ENCODE data around the gene HLA-DMB.

The HLA-DMB gene

DNA sequence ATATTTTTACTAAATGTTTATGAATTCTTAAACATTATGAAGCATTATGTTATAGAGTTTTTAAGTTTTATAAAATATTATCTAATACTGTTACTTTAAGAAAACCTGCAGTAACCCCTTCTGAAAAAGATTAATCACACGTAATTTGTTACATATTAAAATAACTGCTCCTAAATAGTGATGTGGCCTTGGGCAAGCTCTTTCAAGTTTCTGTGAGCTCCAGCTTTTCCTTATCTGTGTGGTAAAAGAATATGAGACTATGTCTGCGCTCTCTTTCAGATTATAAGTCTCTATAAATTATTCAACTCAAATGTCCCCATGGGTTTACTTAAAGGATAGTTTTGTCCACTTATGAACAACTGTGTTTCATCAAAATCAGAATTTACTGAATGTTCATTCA is 31.9 kb downstream of the HLA-DMB start:
- no peak for DNase-seq (ENCODE audit: low read depth, low spot score)

- DNase-seq (ENCODE audit: low read depth, low spot score), result no peak
Observed at GRCh38 chr6:32906539-32906938, 34.3 kb downstream of the HLA-DMB start.

GRCh38 chr6:32905078-32905477 is 35.8 kb downstream of the HLA-DMB start:
- no peak for DNase-seq (ENCODE audit: low read depth, low spot score)

DNA sequence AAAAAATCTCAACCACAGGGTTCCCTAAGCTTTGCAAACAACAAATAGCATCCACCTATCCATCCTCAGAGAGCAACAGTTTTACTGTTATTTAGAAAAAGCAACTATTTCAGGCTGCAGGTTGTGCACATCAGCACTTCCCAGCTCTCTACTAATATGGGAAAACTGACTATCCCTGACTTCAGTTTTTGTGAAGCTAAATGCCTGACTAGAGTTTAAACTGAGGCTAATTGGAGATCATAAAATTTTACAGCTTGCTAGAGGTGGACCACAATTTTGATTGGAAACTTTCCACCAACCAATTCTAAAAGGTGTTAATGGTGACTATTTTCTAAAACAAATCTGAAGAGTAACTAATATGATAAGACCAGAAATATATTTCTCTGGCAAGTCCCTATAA is 36.9 kb downstream of the HLA-DMB start:
- no peak for DNase-seq (ENCODE audit: low read depth, low spot score)

DNA sequence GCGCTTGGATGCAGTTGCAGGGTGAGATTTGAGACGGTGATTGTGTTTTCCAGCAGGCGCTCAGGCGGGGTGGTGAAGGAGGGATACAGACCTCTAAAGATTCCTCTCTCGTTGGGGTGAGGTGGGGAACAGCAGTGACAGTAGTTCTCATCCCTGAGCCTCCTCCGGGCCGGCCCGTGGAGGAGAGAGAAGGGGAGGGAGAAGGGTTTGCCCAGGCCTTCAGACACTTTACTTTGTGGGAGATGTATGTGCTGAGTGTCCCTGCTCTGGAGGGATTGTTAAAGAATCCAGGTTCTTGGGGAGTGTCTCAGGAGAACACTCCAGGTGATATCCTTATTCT is 45.9 kb downstream of the HLA-DMB start:
- no peak for DNase-seq (ENCODE audit: low read depth, low spot score)

- peak; percentile 81 for DNase-seq (ENCODE audit: low read depth, low spot score)
Observed at GRCh38 chr6:32894085-32895005, 46.5 kb downstream of the HLA-DMB start.

DNA sequence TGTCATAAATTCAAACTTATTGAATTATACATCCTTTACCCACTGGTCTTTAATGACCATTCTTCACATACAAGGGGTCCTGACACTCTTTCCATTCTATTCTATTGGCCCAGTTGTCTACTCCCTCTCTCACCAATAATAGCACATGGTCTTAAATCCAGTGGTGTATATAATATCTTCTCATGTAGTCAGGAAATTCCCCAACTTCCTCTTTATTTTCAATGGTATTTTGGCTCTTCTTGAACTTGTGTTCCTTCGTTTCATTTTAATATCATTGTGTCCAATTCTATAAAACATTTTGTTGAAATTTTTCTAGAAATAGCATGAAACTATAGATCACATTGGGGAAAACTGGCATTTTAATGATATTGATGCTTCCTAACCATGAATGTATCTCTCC is 50.0 kb downstream of the HLA-DMB start:
- no peak for DNase-seq (ENCODE audit: low read depth, low spot score)

DNA sequence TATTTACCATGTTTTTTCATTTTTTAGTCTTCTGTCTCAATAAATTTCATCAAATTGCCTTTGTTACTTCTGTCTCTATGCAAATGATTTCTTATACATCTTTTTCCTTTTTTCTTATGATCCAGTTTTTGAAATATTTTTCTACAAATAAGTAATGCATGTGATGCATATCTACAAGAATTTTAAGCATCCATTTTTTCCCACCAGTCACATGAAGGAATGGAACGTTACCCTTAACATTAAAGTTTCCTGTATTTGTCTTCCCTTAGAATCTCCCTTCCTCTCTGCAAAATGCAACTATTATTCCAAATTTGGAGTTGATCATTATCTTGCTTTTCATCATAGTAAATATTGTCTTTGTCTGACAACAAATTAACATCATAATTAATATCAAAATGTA is 51.3 kb downstream of the HLA-DMB start:
- DNase-seq (ENCODE audit: low read depth, low spot score), result no peak

DNA sequence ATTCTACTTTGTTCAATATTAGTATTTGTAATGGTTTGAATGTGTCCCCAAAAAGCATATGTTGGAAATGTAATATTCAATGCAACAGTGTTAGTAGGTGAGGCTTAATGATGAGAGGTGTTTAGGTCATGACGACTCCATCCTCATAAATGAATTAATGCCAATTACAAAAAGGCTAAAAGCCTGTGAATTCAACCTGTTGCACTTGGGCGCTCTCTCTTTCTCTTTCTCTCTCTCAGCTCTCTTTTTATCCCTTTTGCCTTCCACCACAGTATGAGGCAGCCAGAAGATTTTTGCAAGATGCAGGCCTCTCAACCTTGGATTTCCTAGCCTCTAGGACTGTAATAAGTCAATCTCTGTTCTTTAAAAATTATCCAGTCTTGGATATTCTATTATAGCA is 52.3 kb downstream of the HLA-DMB start:
- no peak for DNase-seq (ENCODE audit: low read depth, low spot score)

DNA sequence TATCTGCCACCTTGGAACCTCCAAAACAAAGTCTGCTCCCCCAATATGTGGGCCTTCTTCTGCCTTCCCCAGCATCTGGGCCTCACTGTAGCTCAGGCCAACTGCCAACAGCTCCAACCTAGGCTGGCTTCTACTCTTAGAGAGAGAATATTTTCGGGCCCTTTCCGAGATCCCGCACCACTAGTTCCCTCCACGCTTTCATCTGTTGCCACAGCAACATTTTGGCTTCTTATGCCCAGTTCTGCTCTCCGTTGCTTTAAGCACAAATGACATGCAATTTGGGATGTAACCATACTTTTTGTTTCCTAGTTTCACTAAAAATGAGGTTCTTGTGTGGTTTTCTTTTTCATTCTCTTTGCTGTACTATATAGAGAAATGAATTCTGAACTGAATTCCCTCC is 53.2 kb downstream of the HLA-DMB start:
- DNase-seq (ENCODE audit: low read depth, low spot score), result no peak

- DNase-seq (ENCODE audit: low read depth, low spot score), result peak; percentile 73
Observed at GRCh38 chr6:32886681-32887383, 54.0 kb downstream of the HLA-DMB start.

DNA sequence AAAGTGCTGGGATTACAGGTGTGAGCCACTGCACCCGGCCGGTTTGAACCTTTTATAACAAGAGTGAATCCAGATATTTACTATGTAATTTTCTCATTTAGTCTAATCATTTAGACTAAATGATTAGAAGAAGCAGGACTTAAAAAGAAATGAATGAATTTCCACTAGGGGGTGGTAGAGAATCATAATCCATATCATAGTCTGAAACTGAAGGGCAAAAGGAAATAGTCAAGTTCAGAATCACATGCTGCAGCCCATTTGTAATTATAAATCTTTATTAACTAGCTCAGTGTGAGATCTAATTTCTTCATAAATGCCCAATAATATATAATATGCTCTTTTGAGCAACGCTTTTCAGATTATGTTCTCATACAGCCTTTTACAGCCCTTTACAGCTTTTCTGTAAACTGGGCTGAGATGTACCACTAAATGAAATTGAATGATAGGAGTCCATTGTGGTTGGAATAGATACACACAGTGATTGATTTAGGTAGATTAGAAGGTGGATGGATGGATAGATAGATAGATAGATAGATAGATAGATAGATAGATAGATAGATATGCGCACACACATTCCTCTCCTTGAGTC is 55.0 kb downstream of the HLA-DMB start:
- peak; percentile 50 for DNase-seq (ENCODE audit: low read depth, low spot score)
